ENCODE measurements around the gene KDM4B. TPM values are rescaled to one million over a fixed set of nuclear protein-coding genes. Genes with fewer than 3 reads are reported as not detected.

KDM4B gene
- total RNA-seq, 4 donors from 2014 or later, result 26.0 to 51.2 (median 34.2) TPM

- Histone ChIP-seq H3K27me3 (no peaks in the 10 kb centered on the region), H3K4me1 (peaks cover 29 to 42% (median 39%) of the 10 kb centered on the region in 4 donors), H3K27ac (replicated peaks in 1 of 4) (peak overlapping the region; percentile 21 to 74 (median 72)), H3K36me3 (no peaks in the 10 kb centered on the region), H3K9me3 (no peaks in the 10 kb centered on the region), H3K4me3 (peak overlapping the region; percentile 38 to 48 (median 44))
- 61% methylated on average over 14 of the region's 16 CpGs for WGBS
- TF ChIP-seq EP300 (IDR thresholded peaks at IDR 0.05) (no peak), POLR2AphosphoS5 (IDR thresholded peaks at IDR 0.05) (no peak), POLR2A (IDR thresholded peaks at IDR 0.05; ENCODE audit: low read depth) (peak; percentile 24)
- TF ChIP-seq, protein P1, sequence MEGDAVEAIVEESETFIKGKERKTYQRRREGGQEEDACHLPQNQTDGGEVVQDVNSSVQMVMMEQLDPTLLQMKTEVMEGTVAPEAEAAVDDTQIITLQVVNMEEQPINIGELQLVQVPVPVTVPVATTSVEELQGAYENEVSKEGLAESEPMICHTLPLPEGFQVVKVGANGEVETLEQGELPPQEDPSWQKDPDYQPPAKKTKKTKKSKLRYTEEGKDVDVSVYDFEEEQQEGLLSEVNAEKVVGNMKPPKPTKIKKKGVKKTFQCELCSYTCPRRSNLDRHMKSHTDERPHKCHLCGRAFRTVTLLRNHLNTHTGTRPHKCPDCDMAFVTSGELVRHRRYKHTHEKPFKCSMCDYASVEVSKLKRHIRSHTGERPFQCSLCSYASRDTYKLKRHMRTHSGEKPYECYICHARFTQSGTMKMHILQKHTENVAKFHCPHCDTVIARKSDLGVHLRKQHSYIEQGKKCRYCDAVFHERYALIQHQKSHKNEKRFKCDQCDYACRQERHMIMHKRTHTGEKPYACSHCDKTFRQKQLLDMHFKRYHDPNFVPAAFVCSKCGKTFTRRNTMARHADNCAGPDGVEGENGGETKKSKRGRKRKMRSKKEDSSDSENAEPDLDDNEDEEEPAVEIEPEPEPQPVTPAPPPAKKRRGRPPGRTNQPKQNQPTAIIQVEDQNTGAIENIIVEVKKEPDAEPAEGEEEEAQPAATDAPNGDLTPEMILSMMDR (IDR thresholded peaks at IDR 0.05), result no peak
- DNase-seq (ENCODE audit: extremely low spot score), result no peak
- intact Hi-C loops (cut with DNase I), result loop anchor here (2.0 kb wide), 1 partner anchor 61 kb away; no protein-coding TSS in a partner anchor
Observed at GRCh38 chr19:4967738-4968461, 1.0 kb upstream of the KDM4B start.

DNA sequence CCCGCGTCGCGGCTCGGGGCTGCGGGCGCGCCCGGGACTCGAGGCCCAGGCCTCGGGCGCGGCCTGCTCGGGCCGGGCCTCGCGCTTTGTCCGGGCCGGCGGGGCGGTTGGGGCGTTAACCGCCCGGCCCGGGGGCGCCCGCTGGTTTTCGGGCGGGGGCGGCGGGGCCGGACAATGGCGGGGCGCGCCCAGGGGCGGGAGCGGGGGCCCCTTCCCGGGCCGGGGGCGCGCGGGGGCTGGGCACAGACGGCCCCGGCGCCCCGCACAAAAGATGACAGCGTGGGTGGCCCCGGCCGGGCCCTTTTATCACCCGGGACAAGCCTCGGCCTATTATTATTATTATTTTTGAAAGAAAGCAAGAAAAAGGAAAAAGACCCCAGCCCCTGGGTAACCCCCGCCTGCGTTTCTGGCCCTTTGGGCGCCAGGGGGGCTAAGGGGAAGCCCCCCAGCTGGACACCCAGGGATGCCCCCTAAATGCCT, 419 bp downstream of the KDM4B start:
- TF ChIP-seq POLR2A (IDR thresholded peaks at IDR 0.05; ENCODE audit: low read depth), result no peak
- no peak for TF ChIP-seq EP300 (IDR thresholded peaks at IDR 0.05)
- TF ChIP-seq POLR2AphosphoS5 (IDR thresholded peaks at IDR 0.05), result no peak
- TF ChIP-seq, protein P1 (IDR thresholded peaks at IDR 0.05), result no peak
- intact Hi-C loops (cut with DNase I), result no loop called here
- H3K36me3 ChIP-seq, result no peaks in the 10 kb centered on the region
- H3K27me3 ChIP-seq, result no peaks in the 10 kb centered on the region
- no peaks in the 10 kb centered on the region for H3K9me3 ChIP-seq
- DNase-seq (ENCODE audit: extremely low spot score), result no peak
- peak overlapping the region; percentile 74 to 87 (median 82) for H3K27ac ChIP-seq (replicated peaks in 1 of 4)
- H3K4me3 ChIP-seq, result peak overlapping the region; percentile 72 to 85 (median 76)
- 2% methylated on average over 13 of the region's 54 CpGs for WGBS
- H3K4me1 ChIP-seq, result peaks cover 32 to 56% (median 54%) of the 10 kb centered on the region in 4 donors

GRCh38 chr19:4969772-4970531, 1.0 kb downstream of the KDM4B start:
- peak overlapping the region; percentile 74 to 87 (median 82) for H3K27ac ChIP-seq (replicated peaks in 1 of 4)
- H3K9me3 ChIP-seq, result no peaks in the 10 kb centered on the region
- intact Hi-C loops (cut with DNase I), result no loop called here
- TF ChIP-seq POLR2AphosphoS5 (IDR thresholded peaks at IDR 0.05), result peak in 1 of 2 donors; percentile 9
- TF ChIP-seq, protein P1 (IDR thresholded peaks at IDR 0.05), result no peak
- peaks cover 38 to 62% (median 60%) of the 10 kb centered on the region in 4 donors for H3K4me1 ChIP-seq
- 5% methylated on average over 23 of the region's 25 CpGs for WGBS
- no peaks in the 10 kb centered on the region for H3K27me3 ChIP-seq
- peak overlapping the region; percentile 72 to 85 (median 76) for H3K4me3 ChIP-seq
- H3K36me3 ChIP-seq, result no peaks in the 10 kb centered on the region
- no peak for DNase-seq (ENCODE audit: extremely low spot score)

- Histone ChIP-seq H3K36me3 (no peaks in the 10 kb centered on the region), H3K4me1 (peaks cover 47 to 71% (median 68%) of the 10 kb centered on the region in 4 donors), H3K27me3 (no peaks in the 10 kb centered on the region), H3K9me3 (no peaks in the 10 kb centered on the region), H3K27ac (replicated peaks in 1 of 4) (peak overlapping the region; percentile 74 to 87 (median 82)), H3K4me3 (peak overlapping the region; percentile 72 to 85 (median 76))
- 11% methylated on average over 27 of the region's 31 CpGs for WGBS
- intact Hi-C loops (cut with DNase I), result no loop called here
- no peak for DNase-seq (ENCODE audit: extremely low spot score)
- TF ChIP-seq POLR2AphosphoS5 (IDR thresholded peaks at IDR 0.05) (peak in 1 of 2 donors; percentile 33), EP300 (IDR thresholded peaks at IDR 0.05) (no peak), POLR2A (IDR thresholded peaks at IDR 0.05; ENCODE audit: low read depth) (no peak)
- TF ChIP-seq, protein P1 (IDR thresholded peaks at IDR 0.05), result no peak
Observed at GRCh38 chr19:4970558-4971423, 1.9 kb downstream of the KDM4B start.

Data from esophagus muscularis mucosa (tissue), 4 donors.